ENCODE results near the gene PCNX2. TPM values are rescaled to one million over a fixed set of nuclear protein-coding genes. Genes with fewer than 3 reads are reported as not detected.
A peak's percentile ranks its signal among the peaks of the same experiment; 100 is the strongest.

PCNX2 gene
- total and polyA plus RNA-seq, 2 of the 8 experiments (the other 6 are each of a cell fraction or from before 2014, with no cell fraction given), result 46.1 to 57.6 TPM

DNA sequence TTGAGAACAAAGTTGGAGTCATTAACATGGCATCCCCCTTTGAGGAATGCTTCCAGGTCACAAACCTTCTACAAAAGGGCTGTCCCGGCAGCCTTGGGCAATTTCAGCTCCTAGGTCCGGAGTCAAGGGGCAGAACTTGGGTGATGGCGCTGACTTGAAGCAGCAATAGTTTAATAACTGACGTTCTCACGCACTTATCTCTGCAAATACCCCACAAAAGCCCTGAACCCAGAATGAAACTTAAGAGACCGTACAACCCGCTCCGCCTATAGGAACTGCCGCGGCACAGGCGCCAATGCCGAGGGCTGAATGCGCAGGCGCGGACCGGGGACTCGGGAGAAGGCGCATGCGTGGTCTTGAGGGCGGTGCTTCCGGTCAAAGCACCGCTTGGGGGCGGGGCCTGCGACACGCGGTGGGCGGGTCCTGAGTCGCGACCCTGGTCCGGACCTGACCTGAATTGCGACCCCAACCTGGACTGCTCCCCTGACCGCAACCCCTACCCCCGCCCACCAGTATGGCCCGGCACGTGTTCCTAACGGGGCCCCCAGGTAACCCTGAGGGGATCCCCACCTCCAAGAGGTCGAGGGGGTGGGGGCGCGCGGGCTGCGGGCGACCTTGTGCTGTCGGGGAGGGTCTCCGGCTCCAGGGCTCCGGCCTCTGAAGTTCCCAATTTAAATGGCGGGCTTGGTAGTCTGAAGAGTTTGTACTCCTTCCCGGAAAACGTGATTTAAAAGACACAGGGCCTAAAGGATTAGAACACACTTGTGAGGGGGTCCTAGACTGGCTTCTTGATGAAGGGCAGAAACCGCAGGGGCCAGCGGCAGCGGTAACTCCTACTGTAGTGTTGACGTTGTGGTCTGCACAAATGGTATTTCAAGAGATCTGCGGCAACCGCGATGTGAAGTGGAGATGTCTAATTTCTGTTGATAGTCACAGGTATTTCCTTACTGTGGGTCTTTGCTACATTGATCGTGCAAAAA is 345.0 kb downstream of the PCNX2 start, which contains the start of gene NTPCR:
Gene NTPCR (plus strand): TSS at position 415 of the 980 bp plus-strand sequence. CDS start 100 bp downstream, at position 515.
- CTCF ChIA-PET (ENCODE audit: partially characterized antibody), result interaction anchor here (0.6 to 2.7 kb wide), 3 partner anchors 15 to 287 kb away, joined by 3 to 16 read pairs (median 3); no protein-coding TSS in a partner anchor
- TF ChIP-seq CTCF (IDR thresholded peaks at IDR 0.05; ENCODE audit: control extremely low read depth in 1 of 3, insufficient read depth in 1 of 3, low read depth in 1 of 3, low read length in 3 of 3) (no peak), SP2 (IDR thresholded peaks at IDR 0.05; ENCODE audit: low read length) (no peak), CREB1 (IDR thresholded peaks at IDR 0.05) (no peak; the same call in 1 of the 2 replicates), MAFK (IDR thresholded peaks at IDR 0.05; ENCODE audit: low read depth, low read length) (no peak), RXRA (IDR thresholded peaks at IDR 0.05; ENCODE audit: insufficient read depth, low read depth, low read length) (no peak), HDAC6 (IDR thresholded peaks at IDR 0.05; ENCODE audit: low read depth, low read length) (no peak), RFX5 (IDR thresholded peaks at IDR 0.05; ENCODE audit: borderline replicate concordance, low read depth, low read length) (no peak), PHF8 (conservative IDR thresholded peaks at IDR 0.05; ENCODE audit: low read depth, low read length) (peak; percentile 70)

More for the DNA sequence above, 345.0 kb downstream of the PCNX2 start, which contains the start of gene NTPCR:
- H2BK20ac ChIP-seq (ENCODE audit: low read length), result no peak within 1 kb of the TSS
- peak within 1 kb of the TSS; percentile 97 for H2AFZ ChIP-seq (ENCODE audit: low read length)
- POLR2A ChIA-PET (ENCODE audit: partially characterized antibody), result interaction anchor here (0.5 to 0.9 kb wide), 2 partner anchors 124 to 223 kb away, joined by 3 read pairs; no protein-coding TSS in a partner anchor
- no peaks in the 10 kb centered on the region for H3K9me3 ChIP-seq (ENCODE audit: insufficient read depth in 2 of 2, low read depth in 1 of 2, low read length in 1 of 2)
- H3K27me3 ChIP-seq (replicated peaks in 1 of 4; ENCODE audit: control insufficient read depth in 3 of 4, extremely low read depth in 1 of 4, insufficient read depth in 3 of 4, low read length in 3 of 4), result no peaks in the 10 kb centered on the region
- peaks cover 2 to 20% (median 10%) of the 10 kb centered on the region in 4 experiments; a peak in 5 of 7 replicates for H3K4me1 ChIP-seq (replicated peaks in 1 of 4; ENCODE audit: control insufficient read depth in 3 of 4, insufficient read depth in 4 of 4, low read length in 3 of 4)
- peak within 1 kb of the TSS; percentile 82 for H4K91ac ChIP-seq (replicated peaks; ENCODE audit: insufficient read length, low read length)
- H2BK5ac ChIP-seq (ENCODE audit: low read depth, low read length), result peak within 1 kb of the TSS; percentile 76; the same call in 1 of the 2 replicates
- H3K36me3 ChIP-seq (ENCODE audit: control insufficient read depth in 2 of 4, insufficient read depth in 4 of 4, low read length in 3 of 4), result no peaks in the 10 kb centered on the region
- H3K56ac ChIP-seq (replicated peaks; ENCODE audit: insufficient read length, low read depth, low read length), result peak within 1 kb of the TSS; percentile 90
- peak within 1 kb of the TSS; percentile 94; the same call in 1 of the 2 replicates for H4K8ac ChIP-seq (ENCODE audit: extremely low read depth, insufficient read depth, low read length)
- H3K23me2 ChIP-seq (ENCODE audit: low read depth, low read length), result peaks cover 5% of the 10 kb centered on the region
- H2AK5ac ChIP-seq (ENCODE audit: low read depth, low read length), result no peak within 1 kb of the TSS
- H3K27ac ChIP-seq (ENCODE audit: low read depth, low read length), result peak within 1 kb of the TSS; percentile 86
- no peak within 1 kb of the TSS for H3K14ac ChIP-seq (ENCODE audit: insufficient read length)
- H3K23ac ChIP-seq (ENCODE audit: insufficient read length), result no peak within 1 kb of the TSS
- peaks cover 0 to 3% of the 10 kb centered on the region in 2 experiments for H4K20me1 ChIP-seq (replicated peaks in 1 of 2; ENCODE audit: control insufficient read depth in 1 of 2, insufficient read depth in 2 of 2, low read length in 2 of 2)
- DNase-seq (ENCODE audit: low read depth in 1 of 2, low spot score in 2 of 2), result peak; percentile 88 to 99
- H3K79me1 ChIP-seq (ENCODE audit: low read depth, low read length), result no peaks in the 10 kb centered on the region; the same call in 1 of the 2 replicates
- peak within 1 kb of the TSS; percentile 93 for H4K5ac ChIP-seq (ENCODE audit: insufficient read length, low read depth, low read length)
- H3K4me2 ChIP-seq (ENCODE audit: insufficient read depth in 1 of 2, low read depth in 2 of 2, low read length in 2 of 2), result peak within 1 kb of the TSS; percentile 78 to 86
- FAIRE-seq, result peak; percentile 76
- H2BK15ac ChIP-seq (ENCODE audit: low read length), result no peak within 1 kb of the TSS
- H3K4me3 ChIP-seq (ENCODE audit: extremely low read depth in 1 of 4, insufficient read depth in 2 of 4, low read depth in 3 of 4, low read length in 4 of 4), result peak within 1 kb of the TSS; percentile 75 to 94 (median 88)
- no peak within 1 kb of the TSS for H2BK12ac ChIP-seq (ENCODE audit: low read depth, low read length)
- H3K18ac ChIP-seq (ENCODE audit: extremely low read depth, low read length), result peak within 1 kb of the TSS; percentile 94
- H3K9ac ChIP-seq (replicated peaks in 1 of 4; ENCODE audit: extremely low read depth in 1 of 4, low read depth in 3 of 4, low read length in 3 of 4), result peak within 1 kb of the TSS; percentile 63 to 81 (median 74)
- no peak within 1 kb of the TSS for H2BK120ac ChIP-seq (replicated peaks; ENCODE audit: low read depth, low read length)
- 3% methylated on average over 43 of the region's 56 CpGs; no CpG with 5 or more reads in 1 of the 2 experiments for WGBS, 2 experiments (ENCODE audit: extremely low coverage in 1 of 2, insufficient coverage in 1 of 2, insufficient read length in 1 of 2, insufficient replicate concordance in 2 of 2, low coverage in 1 of 2, low lambda C conversion rate in 2 of 2, missing lambda C conversion rate in 1 of 2)
- H3K79me2 ChIP-seq (ENCODE audit: control insufficient read depth in 1 of 2, insufficient read depth in 2 of 2, low read length in 2 of 2), result peaks cover 5 to 44% of the 10 kb centered on the region in 2 experiments; a peak in 3 of 4 replicates
- H3K4ac ChIP-seq (replicated peaks; ENCODE audit: insufficient read length, low read depth, low read length), result no peak within 1 kb of the TSS
